Hepatocyte (in vitro differentiated cells): ENCODE measurements around the gene PIM3.
A peak's percentile ranks its signal among the peaks of the same experiment; 100 is the strongest.

Experiments used
- CTCF ChIP-seq: fragments of 200-600 bp; sonication (generic); IDR thresholded peaks from 2 replicates; pipeline ENCODE4 v1.5.1; 2016; ENCODE audit warnings: antibody characterized with exemption, mild to moderate bottlenecking; ENCODE audit not compliant: poor library complexity
- EZH2 ChIP-seq: fragments of 200-600 bp; sonication (generic); IDR thresholded peaks from 2 replicates; pipeline ENCODE4 v1.6.1; 2016; ENCODE audit warnings: antibody characterized with exemption, mild to moderate bottlenecking, borderline replicate concordance
- EZH2phosphoT487 ChIP-seq: fragments of 200-600 bp; sonication (generic); IDR thresholded peaks from one replicate; pipeline ENCODE4 v1.6.1; 2018; ENCODE audit warnings: antibody characterized with exemption, mild to moderate bottlenecking, low read depth, moderate library complexity; ENCODE audit not compliant: unreplicated experiment, severe bottlenecking

GRCh38 chr22:50012211-50013181 lies 51.9 kb downstream of the PIM3 start, which contains the start of gene IL17REL:
- TF ChIP-seq CTCF (peak; percentile 23), EZH2 (no peak), EZH2phosphoT487 (no peak)
